ENCODE data around the gene MYO10. TPM values are rescaled to one million over a fixed set of nuclear protein-coding genes. Genes with fewer than 3 reads are reported as not detected.
"Not testable (repeated sequence)": the region's sequence is repeated elsewhere in the genome, so short reads cannot be mapped to it uniquely, and the experiment has no call there.

The MYO10 gene
- total RNA-seq, 3 donors from 2014 or later = 0.18 to 0.54 (median 0.40) TPM

- ATAC-seq (no peak), DNase-seq (no peak)
- no peak overlapping the region for H3K4me3 Mint-ChIP-seq
- no peaks in the 10 kb centered on the region for H3K36me3 Mint-ChIP-seq (ENCODE audit: insufficient read depth)
- H3K27me3 Mint-ChIP-seq (ENCODE audit: low read depth) = peaks cover 2% of the 10 kb centered on the region
- H3K9me3 Mint-ChIP-seq = no peaks in the 10 kb centered on the region
- no peaks in the 10 kb centered on the region for H3K4me1 Mint-ChIP-seq (ENCODE audit: low read depth)
Observed at GRCh38 chr5:16777432-16777831, 158.7 kb downstream of the MYO10 start.

GRCh38 chr5:16776611-16777251 is 159.4 kb downstream of the MYO10 start:
- H3K4me1 Mint-ChIP-seq (ENCODE audit: low read depth) = no peaks in the 10 kb centered on the region
- DNase-seq (no peak), ATAC-seq (no peak)
- no peak overlapping the region for H3K4me3 Mint-ChIP-seq
- no peaks in the 10 kb centered on the region for H3K9me3 Mint-ChIP-seq
- no peaks in the 10 kb centered on the region for H3K27me3 Mint-ChIP-seq (ENCODE audit: low read depth)
- no peaks in the 10 kb centered on the region for H3K36me3 Mint-ChIP-seq (ENCODE audit: insufficient read depth)

GRCh38 chr5:16774806-16775205 is 161.3 kb downstream of the MYO10 start:
- Mint-ChIP-seq H3K4me3 (no peak overlapping the region), H3K36me3 (ENCODE audit: insufficient read depth) (no peaks in the 10 kb centered on the region), H3K9me3 (no peaks in the 10 kb centered on the region), H3K27me3 (ENCODE audit: low read depth) (peaks cover 3% of the 10 kb centered on the region), H3K4me1 (ENCODE audit: low read depth) (no peaks in the 10 kb centered on the region)
- ATAC-seq (no peak), DNase-seq (no peak)

GRCh38 chr5:16773991-16774390 is 162.1 kb downstream of the MYO10 start:
- Mint-ChIP-seq H3K36me3 (ENCODE audit: insufficient read depth) (no peaks in the 10 kb centered on the region), H3K4me1 (ENCODE audit: low read depth) (no peaks in the 10 kb centered on the region), H3K27me3 (ENCODE audit: low read depth) (peaks cover 3% of the 10 kb centered on the region), H3K9me3 (no peaks in the 10 kb centered on the region), H3K4me3 (no peak overlapping the region)
- DNase-seq = no peak
- no peak for ATAC-seq

- H3K9me3 Mint-ChIP-seq = no peaks in the 10 kb centered on the region
- no peak for ATAC-seq
- no peak for DNase-seq
- no peaks in the 10 kb centered on the region for H3K36me3 Mint-ChIP-seq (ENCODE audit: insufficient read depth)
- H3K4me1 Mint-ChIP-seq (ENCODE audit: low read depth) = no peaks in the 10 kb centered on the region
- H3K27me3 Mint-ChIP-seq (ENCODE audit: low read depth) = peaks cover 3% of the 10 kb centered on the region
- H3K4me3 Mint-ChIP-seq = no peak overlapping the region
Observed at GRCh38 chr5:16772556-16772955, 163.5 kb downstream of the MYO10 start.

- ATAC-seq (no peak), DNase-seq (no peak)
- peaks cover 3% of the 10 kb centered on the region for H3K27me3 Mint-ChIP-seq (ENCODE audit: low read depth)
- no peaks in the 10 kb centered on the region for H3K36me3 Mint-ChIP-seq (ENCODE audit: insufficient read depth)
- no peaks in the 10 kb centered on the region for H3K9me3 Mint-ChIP-seq
- H3K4me3 Mint-ChIP-seq = no peak overlapping the region
- H3K4me1 Mint-ChIP-seq (ENCODE audit: low read depth) = no peaks in the 10 kb centered on the region
Observed at GRCh38 chr5:16768184-16768583, 167.9 kb downstream of the MYO10 start.

- Mint-ChIP-seq H3K27me3 (ENCODE audit: low read depth) (no peaks in the 10 kb centered on the region), H3K4me3 (no peak overlapping the region), H3K4me1 (ENCODE audit: low read depth) (peaks cover 4% of the 10 kb centered on the region), H3K36me3 (ENCODE audit: insufficient read depth) (no peaks in the 10 kb centered on the region), H3K9me3 (no peaks in the 10 kb centered on the region)
- DNase-seq = no peak
- no peak for ATAC-seq
Observed at GRCh38 chr5:16763211-16763610, 172.9 kb downstream of the MYO10 start.

GRCh38 chr5:16759147-16759773 is 176.8 kb downstream of the MYO10 start:
- no peaks in the 10 kb centered on the region for H3K27me3 Mint-ChIP-seq (ENCODE audit: low read depth)
- H3K36me3 Mint-ChIP-seq (ENCODE audit: insufficient read depth) = no peaks in the 10 kb centered on the region
- peaks cover 4% of the 10 kb centered on the region for H3K4me1 Mint-ChIP-seq (ENCODE audit: low read depth)
- H3K9me3 Mint-ChIP-seq = no peaks in the 10 kb centered on the region
- ATAC-seq = peak; percentile 54 to 60
- no peak overlapping the region for H3K4me3 Mint-ChIP-seq
- DNase-seq = no peak

- Mint-ChIP-seq H3K27me3 (ENCODE audit: low read depth) (no peaks in the 10 kb centered on the region), H3K36me3 (ENCODE audit: insufficient read depth) (no peaks in the 10 kb centered on the region), H3K4me1 (ENCODE audit: low read depth) (peaks cover 4% of the 10 kb centered on the region), H3K4me3 (no peak overlapping the region), H3K9me3 (no peaks in the 10 kb centered on the region)
- DNase-seq (no peak), ATAC-seq (no peak)
Observed at GRCh38 chr5:16757989-16758501, 178.0 kb downstream of the MYO10 start.

- not testable (repeated sequence) for H3K4me3 Mint-ChIP-seq; H3K9me3 Mint-ChIP-seq; DNase-seq; H3K36me3 Mint-ChIP-seq (ENCODE audit: insufficient read depth); H3K4me1 Mint-ChIP-seq (ENCODE audit: low read depth); H3K27me3 Mint-ChIP-seq (ENCODE audit: low read depth); ATAC-seq
Observed at GRCh38 chr5:16757577-16757976, 178.5 kb downstream of the MYO10 start.

GRCh38 chr5:16757146-16757545 is 178.9 kb downstream of the MYO10 start:
- no peaks in the 10 kb centered on the region for H3K27me3 Mint-ChIP-seq (ENCODE audit: low read depth)
- ATAC-seq (no peak), DNase-seq (no peak)
- H3K36me3 Mint-ChIP-seq (ENCODE audit: insufficient read depth) = no peaks in the 10 kb centered on the region
- peaks cover 4% of the 10 kb centered on the region for H3K4me1 Mint-ChIP-seq (ENCODE audit: low read depth)
- no peaks in the 10 kb centered on the region for H3K9me3 Mint-ChIP-seq
- H3K4me3 Mint-ChIP-seq = no peak overlapping the region

GRCh38 chr5:16756692-16757091 is 179.4 kb downstream of the MYO10 start:
- DNase-seq = no peak
- H3K27me3 Mint-ChIP-seq (ENCODE audit: low read depth) = no peaks in the 10 kb centered on the region
- no peaks in the 10 kb centered on the region for H3K9me3 Mint-ChIP-seq
- ATAC-seq = no peak
- peaks cover 4% of the 10 kb centered on the region for H3K4me1 Mint-ChIP-seq (ENCODE audit: low read depth)
- no peak overlapping the region for H3K4me3 Mint-ChIP-seq
- no peaks in the 10 kb centered on the region for H3K36me3 Mint-ChIP-seq (ENCODE audit: insufficient read depth)

GRCh38 chr5:16755641-16756040 is 180.4 kb downstream of the MYO10 start:
- ATAC-seq (no peak), DNase-seq (no peak)
- no peak overlapping the region for H3K4me3 Mint-ChIP-seq
- H3K36me3 Mint-ChIP-seq (ENCODE audit: insufficient read depth) = no peaks in the 10 kb centered on the region
- H3K4me1 Mint-ChIP-seq (ENCODE audit: low read depth) = peaks cover 4% of the 10 kb centered on the region
- no peaks in the 10 kb centered on the region for H3K9me3 Mint-ChIP-seq
- no peaks in the 10 kb centered on the region for H3K27me3 Mint-ChIP-seq (ENCODE audit: low read depth)

GRCh38 chr5:16754601-16755000 is 181.5 kb downstream of the MYO10 start:
- no peak overlapping the region for H3K4me3 Mint-ChIP-seq
- H3K4me1 Mint-ChIP-seq (ENCODE audit: low read depth) = peaks cover 4% of the 10 kb centered on the region
- DNase-seq = no peak
- no peaks in the 10 kb centered on the region for H3K9me3 Mint-ChIP-seq
- ATAC-seq = no peak
- H3K36me3 Mint-ChIP-seq (ENCODE audit: insufficient read depth) = no peaks in the 10 kb centered on the region
- no peaks in the 10 kb centered on the region for H3K27me3 Mint-ChIP-seq (ENCODE audit: low read depth)

- Mint-ChIP-seq H3K36me3 (ENCODE audit: insufficient read depth) (no peaks in the 10 kb centered on the region), H3K4me3 (no peak overlapping the region), H3K4me1 (ENCODE audit: low read depth) (no peaks in the 10 kb centered on the region), H3K27me3 (ENCODE audit: low read depth) (no peaks in the 10 kb centered on the region), H3K9me3 (no peaks in the 10 kb centered on the region)
- ATAC-seq (no peak), DNase-seq (no peak)
Observed at GRCh38 chr5:16754086-16754485, 182.0 kb downstream of the MYO10 start.
